Medulla oblongata (tissue), 1 donor: Measurements from ENCODE around the gene UBE2L6.
"Not testable (repeated sequence)": the region's sequence is repeated elsewhere in the genome, so short reads cannot be mapped to it uniquely, and the experiment has no call there.

ENCODE experiments used
- DNase-seq: peaks from one replicate; pipeline ENCODE4 v3.0.0-alpha.2; 2015; ENCODE audit errors: extremely low spot score

The UBE2L6 gene

DNA sequence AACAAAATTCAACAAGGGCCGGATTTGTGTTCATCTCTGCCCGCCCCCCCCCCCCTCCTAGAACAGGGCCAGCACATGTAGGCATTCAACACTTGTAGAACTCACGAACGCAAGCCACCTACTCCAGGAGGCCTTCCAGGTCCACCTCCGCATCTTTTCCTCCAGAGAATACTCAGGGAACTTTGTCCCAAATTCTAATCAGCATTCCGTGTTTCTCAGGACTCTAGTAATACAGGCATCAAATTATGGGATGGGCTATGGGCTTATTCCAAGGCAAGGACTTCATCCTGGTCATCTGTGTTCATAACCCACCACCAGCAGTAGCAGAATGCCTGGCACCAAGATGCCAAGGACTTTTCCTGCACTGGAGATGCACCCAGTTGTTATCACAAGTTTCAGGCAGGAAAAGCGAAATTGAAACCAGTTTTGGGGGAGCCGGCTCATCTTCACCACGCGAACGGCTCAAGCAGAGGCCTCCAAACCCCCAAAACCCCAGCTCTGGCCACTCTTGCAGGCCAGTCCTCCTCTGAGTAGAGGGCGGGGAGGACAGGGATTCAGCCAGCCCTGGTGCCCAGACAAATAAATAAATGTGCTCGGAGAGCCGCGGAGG lies 462 bp downstream of the UBE2L6 start:
- DNase-seq: peak; percentile 57

GRCh38 chr11:57566005-57566904 lies 1.2 kb downstream of the UBE2L6 start:
- DNase-seq: peak; percentile 92

DNA sequence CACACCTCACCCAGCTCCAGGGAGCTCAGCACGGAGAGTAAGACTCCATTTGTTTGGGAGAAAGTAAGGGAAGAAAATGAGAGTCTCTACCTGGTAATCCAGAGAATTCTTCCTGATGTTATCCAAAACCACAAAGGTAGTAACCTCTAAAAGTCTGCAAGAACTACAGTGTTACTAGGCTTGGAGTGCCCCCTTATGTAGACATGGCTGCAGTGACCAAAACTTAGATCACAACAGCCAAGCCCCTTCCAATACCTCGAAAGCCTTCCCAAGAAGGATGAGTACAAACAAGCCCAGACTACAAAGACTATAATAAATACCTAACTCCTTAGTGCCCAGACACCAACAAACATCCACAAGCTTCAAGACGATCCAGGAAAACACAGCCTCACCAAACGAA lies 4.9 kb downstream of the UBE2L6 start:
- DNase-seq: no peak

- no peak for DNase-seq
These were observed 7.3 kb downstream of the UBE2L6 start for GRCh38 chr11:57560146-57560545.

DNA sequence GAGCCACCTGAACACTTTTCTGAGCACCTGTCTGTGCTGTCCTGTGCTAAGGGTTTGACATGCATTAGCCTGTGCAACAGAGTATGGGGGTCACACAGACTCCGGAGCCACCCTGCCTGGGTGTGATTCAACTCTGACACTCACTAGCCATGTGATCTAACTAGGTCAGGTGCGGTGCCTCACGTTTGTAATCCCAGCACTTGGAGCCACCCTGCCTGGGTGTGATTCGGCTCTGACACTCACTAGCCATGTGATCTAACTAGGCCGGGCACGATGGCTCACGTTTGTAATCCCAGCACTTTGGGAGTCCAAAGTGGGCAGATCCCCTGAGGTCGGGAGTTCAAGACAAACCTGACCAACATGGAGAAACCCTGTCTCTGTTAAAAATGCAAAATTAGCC lies 11.4 kb downstream of the UBE2L6 start:
- no peak for DNase-seq

DNA sequence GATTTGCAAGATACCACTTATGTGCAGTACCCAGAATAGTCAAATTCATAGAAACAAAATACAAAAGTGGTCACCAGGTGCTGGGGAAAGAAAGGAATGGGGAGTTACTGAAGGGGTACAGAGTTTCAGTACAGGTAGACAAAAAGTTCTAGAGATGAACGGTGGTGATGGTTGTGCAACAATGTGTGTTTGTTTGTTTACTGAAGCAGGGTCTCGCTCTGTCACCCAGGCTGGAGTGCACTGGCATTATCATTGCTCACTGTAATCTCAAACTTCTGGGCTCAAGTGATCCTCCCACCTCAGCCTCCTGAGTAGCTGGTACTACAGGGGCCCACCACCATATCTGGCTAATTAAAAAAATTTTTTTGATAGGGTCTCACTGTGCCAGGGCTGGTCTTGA lies 12.1 kb downstream of the UBE2L6 start:
- DNase-seq: no peak

- no peak for DNase-seq
These were observed 15.0 kb downstream of the UBE2L6 start for GRCh38 chr11:57552479-57552878.

DNA sequence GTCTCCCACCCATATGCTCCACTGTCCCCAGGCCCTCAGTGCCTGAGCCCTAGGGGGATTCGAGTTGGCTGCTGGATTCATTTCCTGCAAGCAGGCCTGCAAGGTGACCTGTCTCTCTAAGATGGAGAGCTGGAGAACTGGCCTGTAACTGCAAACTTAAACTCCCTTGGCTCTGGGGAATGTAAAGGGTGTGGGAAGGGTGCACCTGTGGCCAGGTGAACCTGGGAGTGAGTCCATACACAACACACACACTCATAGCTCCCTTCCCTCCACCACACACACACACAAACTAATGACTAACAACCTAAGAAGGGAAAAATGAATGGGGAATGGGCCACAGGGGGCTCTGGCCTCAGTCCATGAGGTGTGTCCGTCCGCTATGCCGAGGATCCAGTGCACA lies 15.5 kb downstream of the UBE2L6 start:
- DNase-seq: no peak

DNA sequence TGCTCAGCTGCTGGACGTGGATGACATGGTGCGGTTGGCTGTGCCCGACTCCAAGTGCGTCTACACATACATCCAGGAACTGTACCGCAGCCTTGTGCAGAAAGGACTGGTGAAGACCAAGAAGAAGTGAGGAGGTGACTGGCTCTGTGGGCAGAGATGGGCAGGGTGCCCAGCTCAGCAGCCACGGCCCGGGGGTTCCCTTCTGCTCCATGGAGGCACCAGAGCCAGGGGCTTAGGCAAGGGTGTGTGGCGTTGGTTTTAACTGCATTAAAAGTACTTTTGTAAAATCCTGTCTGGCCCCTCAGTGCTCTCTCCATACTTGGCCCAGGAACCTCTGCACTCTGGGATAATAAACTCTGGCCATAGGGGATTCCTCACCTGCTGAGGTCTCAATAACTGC lies 17.5 kb downstream of the UBE2L6 start:
- no peak for DNase-seq

DNA sequence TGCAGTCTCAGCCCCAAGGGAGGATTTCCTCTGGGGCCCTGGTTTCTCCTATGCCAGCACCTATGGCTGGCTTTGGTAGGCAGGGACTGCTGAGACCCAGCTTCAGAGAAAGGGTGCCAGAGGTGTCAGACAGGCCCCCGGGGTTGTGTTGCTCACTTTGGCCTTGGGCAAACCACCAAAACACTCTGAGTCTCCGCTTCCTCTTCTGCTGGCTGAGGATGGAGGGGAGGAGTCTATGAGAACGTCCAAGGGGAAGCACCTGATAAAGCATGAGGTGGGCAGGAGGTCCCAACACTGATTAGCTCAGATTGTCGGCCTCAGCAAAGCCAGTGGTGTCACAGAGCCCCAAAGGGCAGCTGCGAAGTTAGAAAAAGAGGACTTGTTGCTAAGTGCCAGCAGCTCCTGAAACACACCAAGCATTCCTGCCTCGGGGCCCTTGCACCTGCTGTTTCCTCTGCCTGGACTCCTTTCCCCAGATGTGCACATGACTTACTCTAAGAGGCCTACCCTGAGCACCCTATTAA lies 19.6 kb downstream of the UBE2L6 start:
- DNase-seq: peak; percentile 38

GRCh38 chr11:57546869-57547475 lies 20.5 kb downstream of the UBE2L6 start:
- no peak for DNase-seq

- DNase-seq: no peak
These were observed 21.0 kb downstream of the UBE2L6 start for GRCh38 chr11:57546451-57546850.

GRCh38 chr11:57545883-57546282 lies 21.6 kb downstream of the UBE2L6 start:
- DNase-seq: no peak

- no peak for DNase-seq
These were observed 22.9 kb downstream of the UBE2L6 start for GRCh38 chr11:57544566-57544965.

DNA sequence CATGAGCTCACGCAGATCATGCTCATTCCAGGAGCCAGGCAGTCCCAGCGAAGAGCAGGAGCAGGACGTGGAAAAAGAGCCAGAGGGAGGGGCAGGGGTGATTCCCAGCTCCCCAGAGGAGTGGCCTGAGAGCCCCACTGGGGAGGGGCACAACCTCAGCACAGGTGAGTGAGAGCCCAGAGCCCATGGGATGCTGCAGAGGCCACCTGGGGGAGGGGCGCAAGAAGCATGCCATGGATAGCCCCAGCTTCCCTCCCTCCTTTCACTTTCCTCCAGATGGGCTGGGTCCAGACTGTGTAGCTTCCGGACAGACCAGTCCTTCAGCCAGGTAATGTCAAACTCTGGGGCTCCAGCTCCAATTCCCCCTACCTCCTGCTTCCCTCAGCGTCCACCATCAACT lies 23.9 kb downstream of the UBE2L6 start:
- no peak for DNase-seq

DNA sequence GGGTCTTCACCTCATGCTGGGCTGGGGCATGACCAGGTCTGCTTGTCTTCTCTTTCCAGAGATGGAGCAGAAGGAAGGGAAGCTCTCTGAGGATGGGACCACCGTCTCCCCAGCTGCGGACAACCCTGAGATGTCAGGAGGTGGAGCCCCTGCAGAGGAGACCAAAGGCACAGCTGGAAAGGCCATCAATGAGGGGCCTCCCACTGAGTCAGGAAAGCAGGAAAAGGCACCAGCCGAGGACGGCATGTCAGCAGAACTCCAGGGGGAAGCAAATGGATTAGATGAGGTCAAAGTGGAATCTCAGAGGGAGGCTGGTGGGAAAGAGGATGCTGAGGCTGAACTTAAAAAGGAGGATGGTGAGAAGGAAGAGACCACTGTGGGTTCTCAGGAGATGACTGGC lies 24.9 kb downstream of the UBE2L6 start:
- DNase-seq: no peak

- no peak for DNase-seq
These were observed 26.3 kb downstream of the UBE2L6 start for GRCh38 chr11:57541169-57541568.

GRCh38 chr11:57539342-57539741 lies 28.1 kb downstream of the UBE2L6 start:
- DNase-seq: no peak

- no peak for DNase-seq
These were observed 30.4 kb downstream of the UBE2L6 start, which contains the start of gene SMTNL1 for GRCh38 chr11:57536947-57537619. SMTNL1 (plus strand) TSS chr11:57537595; CDS start chr11:57542643, 5,048 bp downstream.

DNA sequence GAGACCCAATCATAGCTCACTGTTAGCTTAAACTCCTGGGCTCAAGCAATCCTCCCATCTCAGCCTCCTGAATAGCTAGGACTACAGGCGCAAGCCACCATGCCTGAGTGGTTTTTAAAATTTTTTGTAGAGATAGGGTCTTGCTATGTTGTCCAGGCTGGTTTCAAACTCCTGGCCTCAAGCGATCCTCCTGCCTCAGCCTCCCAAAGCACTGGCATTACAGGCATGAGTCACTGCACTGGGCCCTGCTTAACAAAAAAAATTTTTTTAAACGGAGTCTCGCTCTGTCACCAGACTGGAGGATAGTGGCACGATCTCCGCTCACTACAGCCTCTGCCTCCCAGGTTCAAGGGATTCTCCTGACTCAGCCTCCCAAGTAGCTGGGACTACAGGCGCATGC lies 33.0 kb downstream of the UBE2L6 start:
- DNase-seq: not testable (repeated sequence)

GRCh38 chr11:57530596-57531507 lies 36.6 kb downstream of the UBE2L6 start, which contains the start of gene TIMM10:
TIMM10 (minus strand) TSS chr11:57530754; CDS start chr11:57530189, 565 bp downstream.
- peak; percentile 98 for DNase-seq
